SK-N-MC (cell line): ENCODE data around the gene CD302.

Experiments
- DNase-seq: peaks from one replicate; pipeline ENCODE4 v3.0.0-alpha.2; 2011; ENCODE audit warnings: low read depth, low spot score
- H3K27ac ChIP-seq: fragments of 200-600 bp; sonication (generic); 2 replicates; pipeline ENCODE4 v1.5.1; 2016; ENCODE audit warnings: mixed run types
- H3K36me3 ChIP-seq: fragments of 200-600 bp; sonication (generic); 2 replicates; pipeline ENCODE4 v1.6.1; 2017; ENCODE audit warnings: antibody characterized with exemption, low read length, mixed read lengths; ENCODE audit not compliant: insufficient read depth
- H3K4me3 ChIP-seq: fragments of 200-600 bp; sonication (generic); 2 replicates; pipeline ENCODE4 v1.5.1; 2016
- H3K9ac ChIP-seq: fragments of 200-600 bp; sonication (generic); 2 replicates; pipeline ENCODE4 v1.8.0; 2017; ENCODE audit warnings: mixed run types, mixed read lengths; ENCODE audit not compliant: insufficient read length
- H3K9me3 ChIP-seq: fragments of 200-600 bp; sonication (generic); 2 replicates; pipeline ENCODE4 v1.6.1; 2017; ENCODE audit warnings: low read depth, mild to moderate bottlenecking, antibody characterized with exemption, low read length, moderate library complexity, mixed read lengths
- EZH2 ChIP-seq: fragments of 200-600 bp; sonication (generic); IDR thresholded peaks from one replicate; pipeline ENCODE4 v1.6.1; 2017; ENCODE audit warnings: antibody characterized with exemption
- FOXP2 ChIP-seq: optimal IDR thresholded peaks from 2 replicates; pipeline ENCODE3; 2011; ENCODE audit warnings: mild to moderate bottlenecking, moderate library complexity; ENCODE audit not compliant: insufficient read depth; ENCODE audit errors: extremely low read length, control extremely low read depth
- POLR2AphosphoS5 ChIP-seq: IDR thresholded peaks from 2 replicates; pipeline ENCODE4 v1.6.1; 2012; ENCODE audit warnings: mild to moderate bottlenecking, low read depth, low read length, borderline replicate concordance

The CD302 gene

GRCh38 chr2:159722580-159722979 lies 75.4 kb downstream of the CD302 start:
- no peak overlapping the region for H3K4me3 ChIP-seq
- H3K9ac ChIP-seq = no peak overlapping the region
- H3K27ac ChIP-seq = peak overlapping the region; percentile 56
- DNase-seq = no peak
- peaks cover 96% of the 10 kb centered on the region for H3K36me3 ChIP-seq
- peaks cover 14% of the 10 kb centered on the region; the same call in 1 of the 2 replicates for H3K9me3 ChIP-seq
- no peak for TF ChIP-seq FOXP2
- no peak for TF ChIP-seq EZH2
- TF ChIP-seq POLR2AphosphoS5 = no peak

DNA sequence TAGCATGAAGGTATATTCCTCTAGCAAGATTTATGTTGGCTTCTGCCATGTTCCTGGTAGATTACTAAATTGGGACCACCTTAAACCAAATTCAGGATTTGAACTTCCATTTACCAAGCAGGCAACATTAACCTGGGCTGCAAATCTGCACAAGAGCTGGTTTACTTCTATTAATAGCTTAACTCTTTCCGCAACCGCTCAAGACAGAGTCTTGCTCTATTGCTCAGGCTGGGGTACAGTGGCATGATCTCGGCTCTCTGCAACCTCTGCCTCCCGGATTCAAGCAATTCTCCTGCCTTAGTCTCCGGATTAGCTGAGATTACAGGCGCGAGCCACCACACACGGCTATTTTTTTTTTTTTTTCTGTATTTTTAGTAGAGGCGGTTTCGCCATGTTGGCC lies 77.3 kb downstream of the CD302 start:
- TF ChIP-seq FOXP2 = no peak
- TF ChIP-seq EZH2 = no peak
- TF ChIP-seq POLR2AphosphoS5 = no peak
- Histone ChIP-seq H3K9me3 (peaks cover 14% of the 10 kb centered on the region; the same call in 1 of the 2 replicates), H3K36me3 (peaks cover 96% of the 10 kb centered on the region), H3K9ac (no peak overlapping the region), H3K27ac (no peak overlapping the region), H3K4me3 (no peak overlapping the region)
- no peak for DNase-seq
